Epithelial cell of esophagus (primary cell): Measurements from ENCODE around the gene RBFOX1.

Source experiments
- DNase-seq: peaks from one replicate; pipeline ENCODE4 v3.0.0; 2010; ENCODE audit warnings: low read depth
- H3K4me3 ChIP-seq: 2 replicates; pipeline ENCODE4 v1.5.1; 2011; ENCODE audit warnings: mild to moderate bottlenecking, low read length, control low read depth
- CTCF ChIP-seq: IDR thresholded peaks from 2 replicates; pipeline ENCODE4 v1.5.1; 2011; ENCODE audit warnings: low read depth, mild to moderate bottlenecking, low read length, control low read depth, inconsistent platforms; ENCODE audit not compliant: insufficient read depth; ENCODE audit errors: missing control alignments

The RBFOX1 gene

GRCh38 chr16:7443142-7443541, 110.5 kb downstream of the RBFOX1 start:
- no peak for TF ChIP-seq CTCF
- DNase-seq, result no peak
- no peak overlapping the region for H3K4me3 ChIP-seq

GRCh38 chr16:7443648-7444365, 111.2 kb downstream of the RBFOX1 start:
- no peak for TF ChIP-seq CTCF
- DNase-seq, result no peak
- no peak overlapping the region for H3K4me3 ChIP-seq

GRCh38 chr16:7449306-7449705, 116.7 kb downstream of the RBFOX1 start:
- DNase-seq, result no peak
- no peak overlapping the region for H3K4me3 ChIP-seq
- TF ChIP-seq CTCF, result no peak

- no peak for TF ChIP-seq CTCF
- no peak overlapping the region for H3K4me3 ChIP-seq
- DNase-seq, result no peak
These were observed 117.2 kb downstream of the RBFOX1 start for GRCh38 chr16:7449808-7450207.

- no peak for DNase-seq
- H3K4me3 ChIP-seq, result no peak overlapping the region
- no peak for TF ChIP-seq CTCF
These were observed 117.8 kb downstream of the RBFOX1 start for GRCh38 chr16:7450440-7450839.

- DNase-seq, result no peak
- no peak overlapping the region for H3K4me3 ChIP-seq
- TF ChIP-seq CTCF, result no peak
These were observed 119.4 kb downstream of the RBFOX1 start for GRCh38 chr16:7452090-7452489.

- TF ChIP-seq CTCF, result no peak
- DNase-seq, result no peak
- no peak overlapping the region for H3K4me3 ChIP-seq
These were observed 123.6 kb downstream of the RBFOX1 start for GRCh38 chr16:7456211-7456610.
